Activated T-cell treated with anti-CD3 and anti-CD28 coated beads, Interleukin-2, amount 50 U/mL, for 4 hours (primary cell): ENCODE results near the gene KLF6. TPM values are rescaled to one million over a fixed set of nuclear protein-coding genes. Genes with fewer than 3 reads are reported as not detected.

Source experiments
- ATAC-seq, 2 donors: fragments of 200-7000 bp; cut with Tn5 transposase; one replicate each; pipeline ENCODE4 v1.10.0; 2021
- DNase-seq: peaks from one replicate; pipeline ENCODE4 v3.0.0-alpha.2; 2020
- H3K27me3 Mint-ChIP-seq: one replicate; pipeline ENCODE4 v1.8.0; 2021; ENCODE audit warnings: low read depth, mixed read lengths
- H3K36me3 Mint-ChIP-seq: one replicate; pipeline ENCODE4 v1.8.0; 2022; ENCODE audit warnings: mixed read lengths; ENCODE audit not compliant: insufficient read depth
- H3K4me1 Mint-ChIP-seq: one replicate; pipeline ENCODE4 v1.8.0; 2021; ENCODE audit warnings: low read depth, mixed read lengths
- H3K4me3 Mint-ChIP-seq: one replicate; pipeline ENCODE4 v1.8.0; 2021; ENCODE audit warnings: mild to moderate bottlenecking, moderate library complexity, mixed read lengths
- H3K9me3 Mint-ChIP-seq: one replicate; pipeline ENCODE4 v1.8.0; 2021; ENCODE audit warnings: mixed read lengths
- total RNA-seq, 3 donors: library from RNA; stranded (reverse); gene quantifications; one replicate each; pipeline ENCODE4 v1.2.1, GENCODE V29; 2021

The KLF6 gene
- total RNA-seq, 3 donors from 2014 or later: 188 to 247 (median 209) TPM

GRCh38 chr10:3822541-3823330 is 37.7 kb upstream of the KLF6 start:
- no peaks in the 10 kb centered on the region for H3K36me3 Mint-ChIP-seq
- no peaks in the 10 kb centered on the region for H3K9me3 Mint-ChIP-seq
- H3K4me3 Mint-ChIP-seq: no peak overlapping the region
- DNase-seq (no peak), ATAC-seq (no peak)
- peaks cover 7% of the 10 kb centered on the region for H3K4me1 Mint-ChIP-seq
- H3K27me3 Mint-ChIP-seq: no peaks in the 10 kb centered on the region

- Mint-ChIP-seq H3K4me3 (no peak overlapping the region), H3K4me1 (peaks cover 8% of the 10 kb centered on the region), H3K9me3 (no peaks in the 10 kb centered on the region), H3K27me3 (no peaks in the 10 kb centered on the region), H3K36me3 (no peaks in the 10 kb centered on the region)
- DNase-seq (no peak), ATAC-seq (no peak)
These were observed 35.2 kb upstream of the KLF6 start for GRCh38 chr10:3820255-3820654.

GRCh38 chr10:3816995-3817394 is 32.0 kb upstream of the KLF6 start:
- no peaks in the 10 kb centered on the region for H3K27me3 Mint-ChIP-seq
- H3K4me3 Mint-ChIP-seq: no peak overlapping the region
- H3K36me3 Mint-ChIP-seq: no peaks in the 10 kb centered on the region
- H3K9me3 Mint-ChIP-seq: no peaks in the 10 kb centered on the region
- DNase-seq: no peak
- peaks cover 36% of the 10 kb centered on the region for H3K4me1 Mint-ChIP-seq
- no peak for ATAC-seq

- H3K27me3 Mint-ChIP-seq: no peaks in the 10 kb centered on the region
- no peaks in the 10 kb centered on the region for H3K9me3 Mint-ChIP-seq
- no peak overlapping the region for H3K4me3 Mint-ChIP-seq
- H3K4me1 Mint-ChIP-seq: peaks cover 53% of the 10 kb centered on the region
- DNase-seq (no peak), ATAC-seq (no peak)
- H3K36me3 Mint-ChIP-seq: no peaks in the 10 kb centered on the region
These were observed 29.8 kb upstream of the KLF6 start for GRCh38 chr10:3814838-3815220.

GRCh38 chr10:3813986-3814837 is 29.2 kb upstream of the KLF6 start:
- DNase-seq (no peak), ATAC-seq (no peak)
- no peaks in the 10 kb centered on the region for H3K27me3 Mint-ChIP-seq
- no peak overlapping the region for H3K4me3 Mint-ChIP-seq
- H3K9me3 Mint-ChIP-seq: no peaks in the 10 kb centered on the region
- no peaks in the 10 kb centered on the region for H3K36me3 Mint-ChIP-seq
- H3K4me1 Mint-ChIP-seq: peaks cover 59% of the 10 kb centered on the region

GRCh38 chr10:3813267-3813666 is 28.3 kb upstream of the KLF6 start:
- Mint-ChIP-seq H3K4me3 (no peak overlapping the region), H3K4me1 (peaks cover 68% of the 10 kb centered on the region), H3K27me3 (no peaks in the 10 kb centered on the region), H3K36me3 (no peaks in the 10 kb centered on the region), H3K9me3 (no peaks in the 10 kb centered on the region)
- DNase-seq: no peak
- ATAC-seq: no peak

GRCh38 chr10:3812141-3812540 is 27.1 kb upstream of the KLF6 start:
- no peaks in the 10 kb centered on the region for H3K36me3 Mint-ChIP-seq
- no peaks in the 10 kb centered on the region for H3K9me3 Mint-ChIP-seq
- no peaks in the 10 kb centered on the region for H3K27me3 Mint-ChIP-seq
- DNase-seq (no peak), ATAC-seq (no peak)
- no peak overlapping the region for H3K4me3 Mint-ChIP-seq
- H3K4me1 Mint-ChIP-seq: peaks cover 79% of the 10 kb centered on the region

GRCh38 chr10:3811291-3811870 is 26.4 kb upstream of the KLF6 start:
- Mint-ChIP-seq H3K9me3 (no peaks in the 10 kb centered on the region), H3K4me3 (peak overlapping the region; percentile 61), H3K4me1 (peaks cover 87% of the 10 kb centered on the region), H3K36me3 (no peaks in the 10 kb centered on the region), H3K27me3 (no peaks in the 10 kb centered on the region)
- DNase-seq (peak; percentile 25), ATAC-seq (peak; percentile 64 to 69)

- no peak for ATAC-seq
- Mint-ChIP-seq H3K4me1 (peaks cover 81% of the 10 kb centered on the region), H3K36me3 (no peaks in the 10 kb centered on the region), H3K4me3 (peak overlapping the region; percentile 11), H3K9me3 (no peaks in the 10 kb centered on the region), H3K27me3 (no peaks in the 10 kb centered on the region)
- no peak for DNase-seq
These were observed 23.7 kb upstream of the KLF6 start for GRCh38 chr10:3808689-3809199.

- H3K27me3 Mint-ChIP-seq: no peaks in the 10 kb centered on the region
- ATAC-seq: no peak
- H3K4me1 Mint-ChIP-seq: peaks cover 75% of the 10 kb centered on the region
These were observed 23.0 kb upstream of the KLF6 start for GRCh38 chr10:3807928-3808496.

GRCh38 chr10:3807211-3807927 is 22.4 kb upstream of the KLF6 start:
- Mint-ChIP-seq H3K4me3 (peak overlapping the region; percentile 74), H3K27me3 (no peaks in the 10 kb centered on the region), H3K36me3 (no peaks in the 10 kb centered on the region), H3K4me1 (peaks cover 70% of the 10 kb centered on the region), H3K9me3 (no peaks in the 10 kb centered on the region)
- ATAC-seq: no peak
- DNase-seq: no peak

More at GRCh38 chr10:3807928-3808496, 23.0 kb upstream of the KLF6 start:
- Mint-ChIP-seq H3K36me3 (no peaks in the 10 kb centered on the region), H3K9me3 (no peaks in the 10 kb centered on the region), H3K4me3 (peak overlapping the region; percentile 74)
- no peak for DNase-seq

GRCh38 chr10:3806603-3807002 is 21.6 kb upstream of the KLF6 start:
- ATAC-seq: no peak
- H3K4me1 Mint-ChIP-seq: peaks cover 62% of the 10 kb centered on the region
- no peaks in the 10 kb centered on the region for H3K27me3 Mint-ChIP-seq
- no peaks in the 10 kb centered on the region for H3K36me3 Mint-ChIP-seq
- no peak for DNase-seq
- H3K9me3 Mint-ChIP-seq: no peaks in the 10 kb centered on the region
- peak overlapping the region; percentile 74 for H3K4me3 Mint-ChIP-seq

- Mint-ChIP-seq H3K9me3 (no peaks in the 10 kb centered on the region), H3K4me3 (peak overlapping the region; percentile 74), H3K4me1 (peaks cover 60% of the 10 kb centered on the region), H3K36me3 (no peaks in the 10 kb centered on the region), H3K27me3 (no peaks in the 10 kb centered on the region)
- DNase-seq (peak; percentile 50), ATAC-seq (no peak)
These were observed 20.9 kb upstream of the KLF6 start for GRCh38 chr10:3805791-3806461.
